Endothelial cell of umbilical vein (primary cell): ENCODE measurements around the gene WNT8B. TPM values are rescaled to one million over a fixed set of nuclear protein-coding genes. Genes with fewer than 3 reads are reported as not detected.

Experiments used
- BruUV-seq: library from RNA; stranded (reverse); fragments of 400-500 nt; replicated peaks from 2 replicates; lab custom pipeline; 2021; lab: Mats Ljungman, UMichigan
- CTCF ChIA-PET: fragments of 300-600, 350-600 bp; sonication (Branson Sonifier 250); formaldehyde crosslinking; loops from one replicate; lab custom pipeline; 2021; ENCODE audit warnings: antibody characterized with exemption, inconsistent platforms; lab: Charles Lee
- POLR2A ChIA-PET: fragments of 300-600, 350-600 bp; sonication (Branson Sonifier 250); formaldehyde crosslinking; loops from one replicate; lab custom pipeline; 2021; ENCODE audit warnings: antibody characterized with exemption, inconsistent platforms; lab: Charles Lee
- DNase-seq: peaks from one replicate; pipeline ENCODE4 v3.0.0-alpha.2; 2011; ENCODE audit warnings: low read depth, low spot score
- FAIRE-seq: peaks from 2 replicates; lab custom pipeline; 2011; peaks lifted over from hg19 to GRCh38; lab: Jason Lieb, UNC
- H2AFZ ChIP-seq: 2 replicates; pipeline ENCODE4 v1.6.0; 2012; ENCODE audit warnings: low read depth, low read length, control low read depth, inconsistent platforms
- H3K27ac ChIP-seq: 2 replicates; pipeline ENCODE4 v1.5.1; 2011; ENCODE audit warnings: low read depth, mild to moderate bottlenecking, control low read depth, low read length, moderate library complexity; ENCODE audit not compliant: insufficient read depth
- H3K27me3 ChIP-seq, 2 experiments: 2 replicates each; pipeline versions ENCODE4 v1.6.0 to v1.6.1; 2011; ENCODE audit warnings: low read length in 2 of 2, mixed read lengths in 1 of 2; ENCODE audit not compliant: control insufficient read depth in 2 of 2, insufficient read depth in 2 of 2
- H3K36me3 ChIP-seq, 2 experiments: 2 replicates in 1 of 2; 3 replicates in 1 of 2; pipeline ENCODE4 v1.5.1; 2011; ENCODE audit warnings: low read length in 2 of 2, mild to moderate bottlenecking in 1 of 2, moderate library complexity in 1 of 2; ENCODE audit not compliant: control insufficient read depth in 2 of 2, insufficient read depth in 2 of 2; ENCODE audit errors: extremely low read depth in 1 of 2
- H3K4me1 ChIP-seq: 3 replicates; pipeline ENCODE4 v1.5.1; 2011; ENCODE audit warnings: mild to moderate bottlenecking, low read length; ENCODE audit not compliant: control insufficient read depth, insufficient read depth; ENCODE audit errors: extremely low read depth
- H3K4me2 ChIP-seq: 2 replicates; pipeline ENCODE4 v1.6.1; 2011; ENCODE audit warnings: low read length, control low read depth, mixed read lengths; ENCODE audit not compliant: insufficient read depth
- H3K4me3 ChIP-seq, 3 experiments: fragments of 200-600 bp in 1 of 3; sonication (generic), shearing (Covaris generic) in 1 of 3; replicated peaks in 1 of 3; 2 replicates each; pipeline ENCODE4 v1.5.1; 2011 to 2016; ENCODE audit warnings: control low read depth in 3 of 3, low read length in 3 of 3, mild to moderate bottlenecking in 2 of 3, inconsistent platforms in 1 of 3, low read depth in 1 of 3, moderate library complexity in 1 of 3; ENCODE audit not compliant: insufficient read depth in 1 of 3
- H3K79me2 ChIP-seq: 2 replicates; pipeline ENCODE4 v1.6.0; 2012; ENCODE audit warnings: low read length, inconsistent platforms; ENCODE audit not compliant: control insufficient read depth, insufficient read depth
- H3K9ac ChIP-seq: replicated peaks from 2 replicates; pipeline ENCODE3; 2011; ENCODE audit warnings: low read length, control low read depth; ENCODE audit not compliant: insufficient read depth; ENCODE audit errors: extremely low read depth
- H3K9me1 ChIP-seq: replicated peaks from 3 replicates; pipeline ENCODE4 v1.6.0; 2011; ENCODE audit warnings: mild to moderate bottlenecking, low read length; ENCODE audit not compliant: control insufficient read depth, insufficient read depth; ENCODE audit errors: extremely low read depth
- H3K9me3 ChIP-seq: replicated peaks from 2 replicates; pipeline ENCODE4 v1.5.1; 2012; ENCODE audit warnings: low read length, inconsistent platforms; ENCODE audit not compliant: control insufficient read depth, insufficient read depth
- H4K20me1 ChIP-seq: replicated peaks from 2 replicates; pipeline ENCODE3; 2011; ENCODE audit warnings: mild to moderate bottlenecking, low read length; ENCODE audit not compliant: control insufficient read depth, insufficient read depth; ENCODE audit errors: extremely low read depth
- EZH2 ChIP-seq: IDR thresholded peaks from 2 replicates; pipeline ENCODE4 v1.6.1; 2012; ENCODE audit warnings: borderline replicate concordance, low read depth, mild to moderate bottlenecking, moderate library complexity, low read length, inconsistent platforms; ENCODE audit not compliant: severe bottlenecking
- FOS ChIP-seq: IDR thresholded peaks from 2 replicates; pipeline ENCODE4 v1.6.1; 2011; ENCODE audit warnings: mild to moderate bottlenecking, low read length, moderate library complexity, borderline replicate concordance; ENCODE audit not compliant: insufficient read depth
- GATA2 ChIP-seq: IDR thresholded peaks from 2 replicates; pipeline ENCODE4 v1.7.0; 2011; ENCODE audit warnings: low read depth, mild to moderate bottlenecking, moderate library complexity, mixed read lengths, low read length; ENCODE audit not compliant: insufficient read length, insufficient read depth
- JUN ChIP-seq: IDR thresholded peaks from 2 replicates; pipeline ENCODE4 v1.6.1; 2011; ENCODE audit warnings: borderline replicate concordance, low read depth; ENCODE audit not compliant: insufficient read length, insufficient read depth
- MYC ChIP-seq: IDR thresholded peaks from one replicate; pipeline ENCODE4 v1.6.1; 2011; ENCODE audit warnings: mild to moderate bottlenecking, low read depth, low read length
- POLR2A ChIP-seq: IDR thresholded peaks from 2 replicates; pipeline ENCODE4 v1.6.1; 2012; ENCODE audit warnings: low read depth, mild to moderate bottlenecking, control low read depth, low read length
- POLR2AphosphoS5 ChIP-seq: IDR thresholded peaks from 2 replicates; pipeline ENCODE4 v1.6.1; 2012; ENCODE audit warnings: low read depth, mild to moderate bottlenecking, control low read depth, low read length, moderate library complexity; ENCODE audit not compliant: insufficient read depth
- dilution Hi-C: fragments of 300-500 bp; cut with MboI; formaldehyde crosslinking; loops from one replicate; pipeline ENCODE4 v1.15.0; 2019; ENCODE audit warnings: low sequenced_read_pairs; ENCODE audit not compliant: extremely low pct_ligation_motif_present
- intact Hi-C: fragments of 100-400 bp; cut with micrococcal nuclease; formaldehyde crosslinking; loops from one replicate; pipeline ENCODE4 v1.10.0; 2022
- polyA plus RNA-seq, 4 experiments: library from polyadenylated mRNA; depleted of rRNA in 3 of 4; stranded (reverse) in 3 of 4; unstranded in 1 of 4; fragments of >200 nt; gene quantifications; 2 replicates each; pipeline versions ENCODE4 v1.2.1 to v1.2.3, GENCODE V29; 2011 to 2012; ENCODE audit warnings: missing spikeins in 1 of 4
- total RNA-seq: library from RNA; stranded (reverse); gene quantifications from 2 replicates; pipeline ENCODE4 v1.2.3, GENCODE V29; 2021
- TF ChIP-seq, protein P1 (sequence below): IDR thresholded peaks from 2 replicates; pipeline ENCODE4 v1.6.1; 2011; ENCODE audit not compliant: insufficient read depth, insufficient read length
- TF ChIP-seq, protein P2 (sequence below), 2 donors: IDR thresholded peaks; 1 replicate in 1 of 2; 2 replicates in 1 of 2; pipeline ENCODE4 v1.5.1; 2011; ENCODE audit warnings: low read length in 2 of 2, mild to moderate bottlenecking in 2 of 2, moderate library complexity in 2 of 2, control low read depth in 1 of 2, inconsistent platforms in 1 of 2, low read depth in 1 of 2; ENCODE audit not compliant: insufficient read depth in 1 of 2; ENCODE audit errors: extremely low read depth in 1 of 2

WNT8B gene
- total and polyA plus RNA-seq, 2 donors (not counting 3 experiments of a cell fraction or from before 2014, with no cell fraction given): not detected

DNA sequence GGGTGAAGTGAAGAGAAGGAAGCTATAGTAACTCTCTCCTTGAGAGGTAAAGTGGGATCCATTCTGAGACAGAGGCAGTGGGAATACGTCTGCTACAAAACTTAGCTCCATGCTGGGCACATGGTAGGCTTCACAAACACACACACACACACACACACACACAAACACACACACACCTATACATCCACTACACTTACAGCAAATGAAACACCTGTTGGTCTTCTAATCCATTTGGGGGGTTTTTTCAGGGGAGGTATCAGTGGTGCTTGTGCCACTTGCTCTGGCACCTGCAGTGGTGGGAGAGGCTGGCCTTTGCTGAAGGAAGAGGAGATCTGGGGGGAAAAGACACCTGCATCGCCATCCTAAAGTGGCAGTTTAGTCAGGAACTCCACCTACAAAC lies 42.4 kb downstream of the WNT8B start:
- DNase-seq (no peak), FAIRE-seq (no peak)
- dilution Hi-C loops (no loop called here), intact Hi-C loops (no loop called here)
- H3K4me2 ChIP-seq: no peak overlapping the region
- no peaks in the 10 kb centered on the region for H3K4me1 ChIP-seq
- no peak overlapping the region for H3K4me3 ChIP-seq
- no peaks in the 10 kb centered on the region for H3K27me3 ChIP-seq
- BruUV-seq: no TSS peak
- H3K27ac ChIP-seq: no peak overlapping the region
- H3K79me2 ChIP-seq: no peaks in the 10 kb centered on the region
- no peaks in the 10 kb centered on the region for H3K9me1 ChIP-seq
- ChIA-PET CTCF (interaction anchor here (0.7 to 2.5 kb wide), 2 partner anchors 9 to 23 kb away, joined by 3 to 10 read pairs; no protein-coding TSS in a partner anchor), POLR2A (no interaction called here)
- TF ChIP-seq, protein P1, sequence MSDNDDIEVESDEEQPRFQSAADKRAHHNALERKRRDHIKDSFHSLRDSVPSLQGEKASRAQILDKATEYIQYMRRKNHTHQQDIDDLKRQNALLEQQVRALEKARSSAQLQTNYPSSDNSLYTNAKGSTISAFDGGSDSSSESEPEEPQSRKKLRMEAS: no peak
- TF ChIP-seq POLR2A: no peak
- no peak for TF ChIP-seq FOS
- TF ChIP-seq EZH2: no peak
- TF ChIP-seq MYC: no peak
- TF ChIP-seq, protein P2, sequence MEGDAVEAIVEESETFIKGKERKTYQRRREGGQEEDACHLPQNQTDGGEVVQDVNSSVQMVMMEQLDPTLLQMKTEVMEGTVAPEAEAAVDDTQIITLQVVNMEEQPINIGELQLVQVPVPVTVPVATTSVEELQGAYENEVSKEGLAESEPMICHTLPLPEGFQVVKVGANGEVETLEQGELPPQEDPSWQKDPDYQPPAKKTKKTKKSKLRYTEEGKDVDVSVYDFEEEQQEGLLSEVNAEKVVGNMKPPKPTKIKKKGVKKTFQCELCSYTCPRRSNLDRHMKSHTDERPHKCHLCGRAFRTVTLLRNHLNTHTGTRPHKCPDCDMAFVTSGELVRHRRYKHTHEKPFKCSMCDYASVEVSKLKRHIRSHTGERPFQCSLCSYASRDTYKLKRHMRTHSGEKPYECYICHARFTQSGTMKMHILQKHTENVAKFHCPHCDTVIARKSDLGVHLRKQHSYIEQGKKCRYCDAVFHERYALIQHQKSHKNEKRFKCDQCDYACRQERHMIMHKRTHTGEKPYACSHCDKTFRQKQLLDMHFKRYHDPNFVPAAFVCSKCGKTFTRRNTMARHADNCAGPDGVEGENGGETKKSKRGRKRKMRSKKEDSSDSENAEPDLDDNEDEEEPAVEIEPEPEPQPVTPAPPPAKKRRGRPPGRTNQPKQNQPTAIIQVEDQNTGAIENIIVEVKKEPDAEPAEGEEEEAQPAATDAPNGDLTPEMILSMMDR (IDR thresholded peaks at IDR 0.05; ENCODE audit: extremely low read depth in 1 of 2, insufficient read depth in 1 of 2, low read depth in 1 of 2, low read length in 2 of 2): no peak
- no peak for TF ChIP-seq POLR2AphosphoS5
- no peak for TF ChIP-seq GATA2
- no peak for TF ChIP-seq JUN
- no peaks in the 10 kb centered on the region for H4K20me1 ChIP-seq
- peaks cover 0 to 2% of the 10 kb centered on the region in 2 experiments for H3K36me3 ChIP-seq
- H3K9me3 ChIP-seq: no peaks in the 10 kb centered on the region
- no peak overlapping the region for H2AFZ ChIP-seq
- H3K9ac ChIP-seq: no peak overlapping the region
